Kidney (tissue), 14 donors: Measurements from ENCODE around the gene PSMG2. TPM values are rescaled to one million over a fixed set of nuclear protein-coding genes. Genes with fewer than 3 reads are reported as not detected.

ENCODE experiments used
- DNase-seq, 5 donors: peaks; one replicate each; pipeline ENCODE4 v3.0.0-alpha.2; 2013 to 2020
- FAIRE-seq: peaks from 2 replicates; lab custom pipeline; 2012; peaks lifted over from hg19 to GRCh38; lab: Jason Lieb, UNC
- H3K27ac ChIP-seq, 2 donors: one replicate each; pipeline ENCODE4 v1.7.0; 2013; ENCODE audit warnings: low read depth in 2 of 2, low read length in 2 of 2, inconsistent platforms in 1 of 2
- H3K27me3 ChIP-seq: one replicate; pipeline ENCODE4 v1.7.1; 2013; ENCODE audit warnings: low read length, inconsistent platforms; ENCODE audit not compliant: control insufficient read depth, insufficient read depth
- H3K36me3 ChIP-seq, 3 donors: one replicate each; pipeline versions ENCODE4 v1.7.0 to v1.7.1; 2013; ENCODE audit warnings: low read length in 3 of 3, control low read depth in 1 of 3, inconsistent platforms in 1 of 3; ENCODE audit not compliant: insufficient read depth in 3 of 3, control insufficient read depth in 2 of 3
- H3K4me1 ChIP-seq, 3 donors: one replicate each; pipeline versions ENCODE4 v1.7.0 to v1.7.1; 2013; ENCODE audit warnings: low read length in 3 of 3, inconsistent platforms in 1 of 3, low read depth in 1 of 3; ENCODE audit not compliant: control insufficient read depth in 2 of 3, insufficient read depth in 2 of 3
- H3K4me3 ChIP-seq, 3 donors: one replicate each; pipeline versions ENCODE4 v1.7.0 to v1.8.1; 2013; ENCODE audit warnings: low read length in 3 of 3, control low read depth in 1 of 3, inconsistent platforms in 1 of 3
- H3K9ac ChIP-seq, 3 donors: one replicate each; pipeline versions ENCODE4 v1.7.0 to v1.7.1; 2013; ENCODE audit warnings: low read length in 3 of 3, control low read depth in 1 of 3, inconsistent platforms in 1 of 3
- H3K9me3 ChIP-seq, 3 donors: one replicate each; pipeline versions ENCODE4 v1.7.0 to v1.7.1; 2013; ENCODE audit warnings: low read length in 3 of 3, control low read depth in 1 of 3, inconsistent platforms in 1 of 3; ENCODE audit not compliant: control insufficient read depth in 2 of 3, insufficient read depth in 1 of 3
- CTCF ChIP-seq: IDR thresholded peaks from 3 replicates; pipeline ENCODE4 v1.5.1; 2012; ENCODE audit warnings: mild to moderate bottlenecking, moderate library complexity, borderline replicate concordance; ENCODE audit not compliant: insufficient read depth; ENCODE audit errors: extremely low read depth
- intact Hi-C: fragments of 100-400 bp; cut with DNase I; formaldehyde crosslinking; loops from one replicate; pipeline ENCODE4 v1.11.1; 2022
- polyA plus RNA-seq: library from polyadenylated mRNA; stranded (reverse); fragments of 350-450 nt; fragmentation: Illumina TruSeq; extraction: RNeasy Lipid Tissue Mini Kit (QIAGEN cat#74804); gene quantifications from one replicate; pipeline ENCODE4 v1.2.3, GENCODE V29; 2014; ENCODE audit warnings: low read depth, low replicate concordance; ENCODE audit not compliant: insufficient read depth
- total RNA-seq: library from RNA; stranded (reverse); fragmentation: NEBNext Ultra II Directional; extraction: Animal tissue kit (Norgen Biotek cat#: 25700); gene quantifications from one replicate; pipeline ENCODE4 v1.2.1, GENCODE V29; 2021
- donor health status: control.
- donor health status: control.
- donor health status: control.
- donor health status: control.
- donor health status: control.
- donor health status: DM: yes; HTN: yes; CAD: no.
- donor health status: Normal renal cell carcinoma (clear cell type).

Gene PSMG2
- total and polyA plus RNA-seq, 2 donors from 2014 or later = 66.2 to 108 TPM

GRCh38 chr18:12747530-12748315 is 44.9 kb downstream of the PSMG2 start:
- H3K4me3 ChIP-seq = no peak overlapping the region
- H3K4me1 ChIP-seq = no peaks in the 10 kb centered on the region
- H3K9ac ChIP-seq = no peak overlapping the region
- no peak for TF ChIP-seq CTCF
- DNase-seq (no peak), FAIRE-seq (no peak)
- intact Hi-C loops = no loop called here
- H3K27me3 ChIP-seq = no peaks in the 10 kb centered on the region
- H3K36me3 ChIP-seq = no peaks in the 10 kb centered on the region
- H3K9me3 ChIP-seq = no peaks in the 10 kb centered on the region
- H3K27ac ChIP-seq = no peak overlapping the region

- no peak for FAIRE-seq
- TF ChIP-seq CTCF = no peak
- no peaks in the 10 kb centered on the region for H3K9me3 ChIP-seq
- no peaks in the 10 kb centered on the region for H3K4me1 ChIP-seq
- H3K27ac ChIP-seq = no peak overlapping the region
- DNase-seq = no peak
- H3K9ac ChIP-seq = no peak overlapping the region
- no peaks in the 10 kb centered on the region for H3K27me3 ChIP-seq
- intact Hi-C loops = no loop called here
- no peaks in the 10 kb centered on the region for H3K36me3 ChIP-seq
- H3K4me3 ChIP-seq = no peak overlapping the region
Measured at GRCh38 chr18:12748671-12749070, 45.8 kb downstream of the PSMG2 start.

DNA sequence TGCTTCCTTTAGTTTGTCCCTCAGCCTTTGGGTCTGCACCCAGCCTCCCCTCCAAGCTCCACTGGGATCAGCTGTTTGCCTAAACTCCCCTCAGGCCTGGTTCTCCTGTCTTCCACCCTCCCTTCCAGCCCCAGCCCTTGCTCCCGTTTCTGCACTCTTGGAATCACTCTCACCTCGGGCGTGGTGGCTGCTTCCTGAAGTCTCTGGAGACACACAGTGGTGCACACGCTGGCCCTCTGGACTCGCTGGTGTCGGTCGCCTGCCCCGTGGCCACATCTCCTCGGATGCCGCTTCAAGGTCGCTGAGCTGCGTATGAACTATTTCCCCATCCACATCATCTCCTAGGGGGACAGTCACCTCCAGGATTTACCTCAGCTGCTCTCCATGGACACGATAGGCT is 46.3 kb downstream of the PSMG2 start:
- FAIRE-seq (no peak), DNase-seq (no peak)
- intact Hi-C loops = no loop called here

More for the DNA sequence above, 46.3 kb downstream of the PSMG2 start:
- Histone ChIP-seq H3K9me3 (no peaks in the 10 kb centered on the region), H3K4me3 (no peak overlapping the region), H3K4me1 (no peaks in the 10 kb centered on the region), H3K27ac (no peak overlapping the region), H3K27me3 (no peaks in the 10 kb centered on the region), H3K9ac (no peak overlapping the region), H3K36me3 (no peaks in the 10 kb centered on the region)
- TF ChIP-seq CTCF = no peak
